Gastrocnemius medialis (tissue), 4 donors: ENCODE measurements around the gene KLHL18.
"Not testable (repeated sequence)": the region's sequence is repeated elsewhere in the genome, so short reads cannot be mapped to it uniquely, and the experiment has no call there.

Experiments used
- POLR2A ChIP-seq, 2 donors: fragments of 450-650 bp; IDR thresholded peaks; one replicate each; pipeline ENCODE4 v1.6.1; 2017; ENCODE audit warnings: antibody characterized with exemption in 2 of 2, mild to moderate bottlenecking in 2 of 2, moderate library complexity in 2 of 2
- TF ChIP-seq, protein P1 (sequence below), 5 experiments: fragments of 450-650 bp in 3 of 5; fragments of 200-600 bp in 2 of 5; sonication (generic) in 2 of 5; IDR thresholded peaks in 4 of 5; conservative IDR thresholded peaks in 1 of 5; 1 replicate in 4 of 5; 2 replicates in 1 of 5; pipeline ENCODE4 v1.5.1; 2016 to 2019; ENCODE audit warnings: antibody characterized with exemption in 5 of 5, mild to moderate bottlenecking in 3 of 5, moderate library complexity in 3 of 5

DNA sequence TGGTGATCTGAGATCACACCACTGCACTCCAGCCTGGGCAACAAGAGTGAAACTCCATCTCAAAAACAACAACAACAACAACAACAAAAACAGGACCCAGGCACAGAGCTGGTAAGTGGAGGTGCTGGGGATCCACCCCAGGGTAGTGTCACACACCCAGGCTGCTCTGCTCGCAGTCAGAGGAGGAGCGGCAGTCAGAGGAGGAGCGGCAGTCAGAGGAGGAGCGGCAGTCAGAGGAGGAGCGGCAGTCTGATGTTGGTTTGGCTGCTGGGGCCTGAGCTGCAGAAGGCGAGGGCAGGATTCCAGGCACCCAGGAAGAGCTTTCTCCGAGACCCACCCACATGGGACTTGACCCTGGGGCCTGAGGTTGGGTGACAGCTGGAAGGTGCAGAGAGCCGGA, 87.3 kb downstream of the KLHL18 start:
- TF ChIP-seq, protein P1, sequence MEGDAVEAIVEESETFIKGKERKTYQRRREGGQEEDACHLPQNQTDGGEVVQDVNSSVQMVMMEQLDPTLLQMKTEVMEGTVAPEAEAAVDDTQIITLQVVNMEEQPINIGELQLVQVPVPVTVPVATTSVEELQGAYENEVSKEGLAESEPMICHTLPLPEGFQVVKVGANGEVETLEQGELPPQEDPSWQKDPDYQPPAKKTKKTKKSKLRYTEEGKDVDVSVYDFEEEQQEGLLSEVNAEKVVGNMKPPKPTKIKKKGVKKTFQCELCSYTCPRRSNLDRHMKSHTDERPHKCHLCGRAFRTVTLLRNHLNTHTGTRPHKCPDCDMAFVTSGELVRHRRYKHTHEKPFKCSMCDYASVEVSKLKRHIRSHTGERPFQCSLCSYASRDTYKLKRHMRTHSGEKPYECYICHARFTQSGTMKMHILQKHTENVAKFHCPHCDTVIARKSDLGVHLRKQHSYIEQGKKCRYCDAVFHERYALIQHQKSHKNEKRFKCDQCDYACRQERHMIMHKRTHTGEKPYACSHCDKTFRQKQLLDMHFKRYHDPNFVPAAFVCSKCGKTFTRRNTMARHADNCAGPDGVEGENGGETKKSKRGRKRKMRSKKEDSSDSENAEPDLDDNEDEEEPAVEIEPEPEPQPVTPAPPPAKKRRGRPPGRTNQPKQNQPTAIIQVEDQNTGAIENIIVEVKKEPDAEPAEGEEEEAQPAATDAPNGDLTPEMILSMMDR (IDR thresholded peaks at IDR 0.05 in 4 of 5, conservative IDR thresholded peaks at IDR 0.05 in 1 of 5), result not testable (repeated sequence)
- not testable (repeated sequence) for TF ChIP-seq POLR2A (IDR thresholded peaks at IDR 0.05)
